H1 (cell line): ENCODE data around the gene IL1RAPL1. TPM values are rescaled to one million over a fixed set of nuclear protein-coding genes. Genes with fewer than 3 reads are reported as not detected.

Experiments
- CBX5 ChIP-seq: fragments of 300-800, 300-1000 bp; sonication (generic); IDR thresholded peaks from 2 replicates; pipeline ENCODE4 v1.7.1; 2016; ENCODE audit warnings: antibody characterized with exemption, low read length, low read depth
- CTBP2 ChIP-seq: IDR thresholded peaks from 2 replicates; pipeline ENCODE4 v1.7.0; 2011; ENCODE audit warnings: borderline replicate concordance, mild to moderate bottlenecking, moderate library complexity, mixed read lengths, low read length; ENCODE audit not compliant: insufficient read depth, insufficient read length
- EP300 ChIP-seq, 2 experiments: IDR thresholded peaks; 1 replicate in 1 of 2; 2 replicates in 1 of 2; pipeline ENCODE4 v1.6.1; 2011 to 2012; ENCODE audit warnings: low read depth in 2 of 2, low read length in 2 of 2, mild to moderate bottlenecking in 2 of 2, borderline replicate concordance in 1 of 2, inconsistent platforms in 1 of 2, moderate library complexity in 1 of 2
- JUN ChIP-seq: IDR thresholded peaks from 2 replicates; pipeline ENCODE4 v1.6.1; 2011; ENCODE audit warnings: low read depth, mild to moderate bottlenecking, improper control_type of control experiment, low read length
- POU5F1 ChIP-seq: IDR thresholded peaks from 2 replicates; pipeline ENCODE4 v1.6.1; 2011; ENCODE audit warnings: low read depth, mild to moderate bottlenecking, low read length, moderate library complexity
- SAP30 ChIP-seq: fragments of 300-600 bp; sonication (generic); IDR thresholded peaks from 2 replicates; pipeline ENCODE4 v1.7.1; 2012; ENCODE audit warnings: low read length, moderate library complexity, mild to moderate bottlenecking, inconsistent platforms; ENCODE audit not compliant: insufficient read depth, insufficient replicate concordance
- USF2 ChIP-seq: IDR thresholded peaks from 2 replicates; pipeline ENCODE4 v1.6.1; 2011; ENCODE audit warnings: low read length, improper control_type of control experiment
- polyA plus RNA-seq, 7 experiments: library from polyadenylated mRNA; depleted of rRNA in 3 of 7; stranded (reverse) in 5 of 7; unstranded in 2 of 7; fragments of >200 nt in 5 of 7; fragments of 200-250 nt in 2 of 7; gene quantifications; 1 replicate in 5 of 7; 2 replicates in 1 of 7; 4 replicates in 1 of 7; pipeline versions ENCODE4 v1.2.1 to v1.2.3, GENCODE V29; 2011 to 2013; ENCODE audit warnings: missing spikeins in 2 of 7, mixed read lengths in 2 of 7
- total RNA-seq: library from RNA; stranded (reverse); fragmentation: NEBNext Ultra II Directional; extraction: Animal tissue kit (Norgen Biotek cat#: 25700); gene quantifications from 2 replicates; pipeline ENCODE4 v1.2.1, GENCODE V29; 2021

Gene IL1RAPL1
- total and polyA plus RNA-seq, 2 of the 8 experiments (the other 6 are each of a cell fraction or from before 2014, with no cell fraction given): 0.11 to 0.35 TPM

GRCh38 chrX:29788991-29789699 lies 1201.9 kb downstream of the IL1RAPL1 start (continued):
- no peak for TF ChIP-seq SAP30
- TF ChIP-seq USF2: no peak
- no peak for TF ChIP-seq JUN
- TF ChIP-seq POU5F1: no peak
- no peak for TF ChIP-seq CBX5
- no peak for TF ChIP-seq CTBP2
- no peak for TF ChIP-seq EP300 (IDR thresholded peaks at IDR 0.05; ENCODE audit: borderline replicate concordance in 1 of 2, low read depth in 2 of 2, low read length in 2 of 2)
